ENCODE results near the gene MUC22.

- TF ChIP-seq POLR2AphosphoS5 (IDR thresholded peaks at IDR 0.05; ENCODE audit: low read depth, low read length) (no peak), POLR2A (IDR thresholded peaks at IDR 0.05; ENCODE audit: low read depth, low read length) (no peak), TAF1 (IDR thresholded peaks at IDR 0.05; ENCODE audit: low read depth, low read length) (no peak), SPI1 (IDR thresholded peaks at IDR 0.05; ENCODE audit: low read depth, low read length) (no peak), PAX5 (IDR thresholded peaks at IDR 0.05; ENCODE audit: insufficient read depth, low read length, severe bottlenecking) (no peak), POU2F2 (IDR thresholded peaks at IDR 0.05; ENCODE audit: low read depth, low read length) (no peak)
Observed at GRCh38 chr6:31002471-31002870, 7.8 kb upstream of the MUC22 start.

Data from GM12891 (cell line).